Mesendoderm (in vitro differentiated cells): ENCODE data around the gene P2RX7.

Source experiments
- DNase-seq: peaks from one replicate; pipeline ENCODE4 v3.0.0; 2013
- H2AK5ac ChIP-seq: 2 replicates; pipeline ENCODE4 v1.6.1; 2013; ENCODE audit warnings: low read length, inconsistent platforms
- H2BK120ac ChIP-seq: 2 replicates; pipeline ENCODE4 v1.6.1; 2013; ENCODE audit warnings: low read depth, mild to moderate bottlenecking, low read length, moderate library complexity, mixed read lengths
- H2BK15ac ChIP-seq: replicated peaks from 2 replicates; pipeline ENCODE4 v1.6.1; 2013; ENCODE audit warnings: low read depth, mild to moderate bottlenecking, moderate library complexity
- H2BK5ac ChIP-seq: 2 replicates; pipeline ENCODE4 v1.6.1; 2013; ENCODE audit warnings: low read length, inconsistent platforms
- H3K18ac ChIP-seq: 2 replicates; pipeline ENCODE4 v1.6.1; 2013; ENCODE audit warnings: mild to moderate bottlenecking, low read length, mixed read lengths
- H3K23ac ChIP-seq: one replicate; pipeline ENCODE4 v1.6.1; 2013; ENCODE audit warnings: low read length
- H3K27ac ChIP-seq: 2 replicates; pipeline ENCODE4 v1.5.1; 2013; ENCODE audit warnings: low read depth, mild to moderate bottlenecking, inconsistent platforms, low read length, moderate library complexity
- H3K27me3 ChIP-seq: 2 replicates; pipeline ENCODE4 v1.6.1; 2013; ENCODE audit warnings: low read length, control low read depth, mild to moderate bottlenecking, inconsistent platforms; ENCODE audit not compliant: insufficient read depth, poor library complexity
- H3K36me3 ChIP-seq: 2 replicates; pipeline ENCODE4 v1.6.1; 2013; ENCODE audit warnings: low read length, inconsistent platforms; ENCODE audit not compliant: control insufficient read depth, insufficient read depth
- H3K4ac ChIP-seq: one replicate; pipeline ENCODE4 v1.6.1; 2013; ENCODE audit warnings: low read depth, mild to moderate bottlenecking, low read length, moderate library complexity
- H3K4me1 ChIP-seq: 2 replicates; pipeline ENCODE4 v1.6.1; 2013; ENCODE audit warnings: low read depth, low read length, inconsistent platforms; ENCODE audit not compliant: control insufficient read depth
- H3K4me2 ChIP-seq: 2 replicates; pipeline ENCODE4 v1.6.1; 2013; ENCODE audit warnings: low read length
- H3K4me3 ChIP-seq: 2 replicates; pipeline ENCODE4 v1.5.1; 2013; ENCODE audit warnings: mild to moderate bottlenecking, low read length
- H3K56ac ChIP-seq: one replicate; pipeline ENCODE4 v1.6.1; 2013; ENCODE audit warnings: low read length
- H3K79me1 ChIP-seq: 2 replicates; pipeline ENCODE4 v1.6.1; 2013; ENCODE audit warnings: low read length, inconsistent platforms
- H3K79me2 ChIP-seq: 2 replicates; pipeline ENCODE4 v1.6.1; 2013; ENCODE audit warnings: mild to moderate bottlenecking, low read length; ENCODE audit not compliant: control insufficient read depth, insufficient read depth
- H3K9ac ChIP-seq: 2 replicates; pipeline ENCODE4 v1.6.1; 2013; ENCODE audit warnings: low read length, inconsistent platforms
- H4K5ac ChIP-seq: one replicate; pipeline ENCODE4 v1.6.1; 2013; ENCODE audit warnings: low read length
- H4K8ac ChIP-seq: one replicate; pipeline ENCODE4 v1.6.1; 2013; ENCODE audit warnings: low read depth, mild to moderate bottlenecking, control low read depth, low read length, moderate library complexity
- WGBS: extraction: QIAGEN DNeasy Blood & Tissue Kit; methylation state at CpG from one replicate; pipeline ENCODE4 v1.1.7; 2013; ENCODE audit warnings: low lambda C conversion rate, missing lambda C conversion rate; ENCODE audit not compliant: insufficient coverage; ENCODE audit errors: extremely low coverage; 5-methylcytosine and 5-hydroxymethylcytosine counted together

Gene P2RX7

GRCh38 chr12:121184984-121185889 lies 52.6 kb downstream of the P2RX7 start:
- no peaks in the 10 kb centered on the region for H3K79me1 ChIP-seq
- no peak overlapping the region for H2BK5ac ChIP-seq
- WGBS = no CpG with 5 or more reads among the region's 7 CpGs
- H3K4me1 ChIP-seq = no peaks in the 10 kb centered on the region
- H3K9ac ChIP-seq = no peak overlapping the region
- no peak overlapping the region for H3K23ac ChIP-seq
- H3K79me2 ChIP-seq = no peaks in the 10 kb centered on the region
- no peak overlapping the region for H3K4me2 ChIP-seq
- H3K56ac ChIP-seq = no peak overlapping the region
- H2BK120ac ChIP-seq = no peak overlapping the region
- no peak overlapping the region for H3K4me3 ChIP-seq
- no peak overlapping the region for H3K4ac ChIP-seq
- no peak for DNase-seq
- H2AK5ac ChIP-seq = no peak overlapping the region
- H4K5ac ChIP-seq = no peak overlapping the region
- no peak overlapping the region for H3K18ac ChIP-seq
- H2BK15ac ChIP-seq = no peak overlapping the region
- no peak overlapping the region for H4K8ac ChIP-seq
- H3K27me3 ChIP-seq = no peaks in the 10 kb centered on the region
- H3K36me3 ChIP-seq = no peaks in the 10 kb centered on the region
- H3K27ac ChIP-seq = no peak overlapping the region

- no CpG with 5 or more reads among the region's 2 CpGs for WGBS
- no peak overlapping the region for H3K18ac ChIP-seq
Observed at GRCh38 chr12:121186826-121187225, 54.1 kb downstream of the P2RX7 start.

GRCh38 chr12:121187501-121187900 lies 54.8 kb downstream of the P2RX7 start:
- Histone ChIP-seq H3K4me1 (no peaks in the 10 kb centered on the region), H4K5ac (no peak overlapping the region), H3K79me1 (no peaks in the 10 kb centered on the region), H3K4me2 (no peak overlapping the region), H2BK120ac (no peak overlapping the region), H2BK5ac (no peak overlapping the region), H3K56ac (no peak overlapping the region), H3K79me2 (no peaks in the 10 kb centered on the region), H2BK15ac (no peak overlapping the region), H3K9ac (no peak overlapping the region), H3K27ac (no peak overlapping the region), H3K4ac (no peak overlapping the region), H3K23ac (no peak overlapping the region), H3K27me3 (no peaks in the 10 kb centered on the region), H2AK5ac (no peak overlapping the region), H3K36me3 (no peaks in the 10 kb centered on the region), H4K8ac (no peak overlapping the region), H3K18ac (no peak overlapping the region), H3K4me3 (no peak overlapping the region)
- WGBS = no CpG with 5 or more reads among the region's 7 CpGs
- DNase-seq = no peak

More at GRCh38 chr12:121186826-121187225, 54.1 kb downstream of the P2RX7 start:
- no peak overlapping the region for H3K4me3 ChIP-seq
- H3K23ac ChIP-seq = no peak overlapping the region
- H2BK15ac ChIP-seq = no peak overlapping the region
- H3K4ac ChIP-seq = no peak overlapping the region
- H3K4me2 ChIP-seq = no peak overlapping the region
- no peak overlapping the region for H3K27ac ChIP-seq
- DNase-seq = no peak
- H3K56ac ChIP-seq = no peak overlapping the region
- no peak overlapping the region for H2BK5ac ChIP-seq
- no peaks in the 10 kb centered on the region for H3K27me3 ChIP-seq
- no peak overlapping the region for H2AK5ac ChIP-seq
- no peaks in the 10 kb centered on the region for H3K79me2 ChIP-seq
- no peak overlapping the region for H3K9ac ChIP-seq
- H3K4me1 ChIP-seq = no peaks in the 10 kb centered on the region
- H3K79me1 ChIP-seq = no peaks in the 10 kb centered on the region
- H4K5ac ChIP-seq = no peak overlapping the region
- H3K36me3 ChIP-seq = no peaks in the 10 kb centered on the region
- H2BK120ac ChIP-seq = no peak overlapping the region
- H4K8ac ChIP-seq = no peak overlapping the region

GRCh38 chr12:121188227-121188626 lies 55.6 kb downstream of the P2RX7 start:
- H3K18ac ChIP-seq = no peak overlapping the region
- H3K27ac ChIP-seq = no peak overlapping the region
- H3K79me2 ChIP-seq = no peaks in the 10 kb centered on the region
- H3K9ac ChIP-seq = no peak overlapping the region
- H3K4me2 ChIP-seq = no peak overlapping the region
- no peak overlapping the region for H2AK5ac ChIP-seq
- no peak overlapping the region for H2BK5ac ChIP-seq
- WGBS = no CpG with 5 or more reads among the region's 2 CpGs
- H4K8ac ChIP-seq = no peak overlapping the region
- no peak overlapping the region for H3K23ac ChIP-seq
- no peak overlapping the region for H3K4ac ChIP-seq
- no peak overlapping the region for H3K4me3 ChIP-seq
- no peak overlapping the region for H3K56ac ChIP-seq
- DNase-seq = no peak
- no peak overlapping the region for H2BK120ac ChIP-seq
- H2BK15ac ChIP-seq = no peak overlapping the region
- H3K4me1 ChIP-seq = no peaks in the 10 kb centered on the region
- H3K36me3 ChIP-seq = no peaks in the 10 kb centered on the region
- H3K27me3 ChIP-seq = no peaks in the 10 kb centered on the region
- no peaks in the 10 kb centered on the region for H3K79me1 ChIP-seq
- H4K5ac ChIP-seq = no peak overlapping the region

- Histone ChIP-seq H3K79me1 (no peaks in the 10 kb centered on the region), H3K36me3 (no peaks in the 10 kb centered on the region), H3K4me2 (no peak overlapping the region), H2BK15ac (no peak overlapping the region), H3K4ac (no peak overlapping the region), H4K5ac (no peak overlapping the region), H3K4me1 (no peaks in the 10 kb centered on the region), H3K27me3 (no peaks in the 10 kb centered on the region), H3K23ac (no peak overlapping the region), H2AK5ac (no peak overlapping the region), H3K27ac (no peak overlapping the region), H3K9ac (no peak overlapping the region), H3K18ac (no peak overlapping the region), H3K4me3 (no peak overlapping the region), H2BK5ac (no peak overlapping the region), H3K79me2 (no peaks in the 10 kb centered on the region), H2BK120ac (no peak overlapping the region), H4K8ac (no peak overlapping the region), H3K56ac (no peak overlapping the region)
- DNase-seq = no peak
- no CpG with 5 or more reads among the region's 9 CpGs for WGBS
Observed at GRCh38 chr12:121189131-121189530, 56.5 kb downstream of the P2RX7 start.
